Body of pancreas (tissue), 4 donors: Measurements from ENCODE around the gene CHFR. TPM values are rescaled to one million over a fixed set of nuclear protein-coding genes. Genes with fewer than 3 reads are reported as not detected.
"Not testable (repeated sequence)": the region's sequence is repeated elsewhere in the genome, so short reads cannot be mapped to it uniquely, and the experiment has no call there.

Experiments
- ATAC-seq: fragments of 150-250 bp; one replicate; pipeline ENCODE4 v1.9.1; 2016
- DNase-seq, 4 donors: peaks; one replicate each; pipeline ENCODE4 v3.0.0-alpha.2; 2019
- H3K27ac ChIP-seq, 4 donors: fragments of 200-600 bp; sonication (generic); 1 replicate in 3 of 4; 2 replicates in 1 of 4; pipeline versions ENCODE4 v1.5.1 to v1.6.1; 2016 to 2019; ENCODE audit warnings: mild to moderate bottlenecking in 1 of 4, mixed read lengths in 1 of 4, moderate library complexity in 1 of 4
- H3K27me3 ChIP-seq, 2 donors: fragments of 200-600 bp; sonication (generic); one replicate each; pipeline ENCODE4 v1.6.0; 2016; ENCODE audit warnings: mild to moderate bottlenecking in 1 of 2
- H3K36me3 ChIP-seq, 2 donors: fragments of 200-600 bp; sonication (generic); replicated peaks in 1 of 2; 2 replicates each; pipeline ENCODE4 v1.5.1; 2016; ENCODE audit warnings: low read depth in 2 of 2; ENCODE audit not compliant: insufficient read depth in 1 of 2
- H3K4me1 ChIP-seq: fragments of 200-600 bp; sonication (generic); one replicate; pipeline ENCODE4 v1.6.0; 2016
- H3K4me3 ChIP-seq, 2 donors: fragments of 200-600 bp; sonication (generic); 1 replicate in 1 of 2; 2 replicates in 1 of 2; pipeline ENCODE4 v1.5.1; 2016 to 2019
- H3K9me3 ChIP-seq, 3 donors: fragments of 200-600 bp; sonication (generic); 1 replicate in 2 of 3; 2 replicates in 1 of 3; pipeline ENCODE4 v1.5.1; 2016
- POLR2A ChIP-seq, 3 donors: fragments of 450-650 bp; IDR thresholded peaks; one replicate each; pipeline ENCODE4 v1.6.1; 2016; ENCODE audit warnings: antibody characterized with exemption in 3 of 3, mild to moderate bottlenecking in 2 of 3
- WGBS, 2 donors: methylation state at CpG; one replicate each; pipeline ENCODE4 v1.1.5; 2017; 5-methylcytosine and 5-hydroxymethylcytosine counted together
- intact Hi-C: fragments of 100-400 bp; cut with DNase I; formaldehyde crosslinking; loops from one replicate; pipeline ENCODE4 v1.15.1; 2023
- total RNA-seq, 2 donors: library from RNA; depleted of rRNA; stranded (reverse); fragments of >200 nt; gene quantifications; one replicate each; pipeline ENCODE4 v1.1.0, GENCODE V29; 2016
- TF ChIP-seq, protein P1 (sequence below), 7 experiments: fragments of 450-650 bp in 4 of 7; fragments of 200-600 bp in 3 of 7; sonication (generic) in 3 of 7; IDR thresholded peaks; one replicate each; pipeline ENCODE4 v1.5.1; 2016 to 2019; ENCODE audit warnings: antibody characterized with exemption in 7 of 7

The CHFR gene
- total RNA-seq, 2 donors from 2014 or later = 31.4 to 45.2 TPM

DNA sequence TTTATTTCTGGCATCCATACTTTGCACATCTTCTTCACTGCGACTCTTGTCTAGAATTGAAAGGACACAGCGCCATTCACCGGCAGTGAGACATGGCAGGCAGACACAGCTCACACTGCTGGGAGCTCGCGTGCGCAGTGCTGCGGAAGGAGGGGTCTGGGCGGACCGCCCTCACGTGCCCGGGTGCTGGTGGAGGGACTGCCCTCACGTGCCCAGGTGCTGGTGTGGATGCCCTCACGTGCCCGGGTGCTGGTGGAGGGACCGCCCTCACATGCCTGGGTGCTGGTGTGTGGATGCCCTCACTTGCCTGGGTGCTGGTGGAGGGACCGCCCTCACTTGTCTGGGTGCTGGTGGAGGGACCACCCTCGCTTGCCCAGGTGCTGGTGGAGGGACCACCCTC is 30.8 kb downstream of the CHFR start:
- TF ChIP-seq, protein P1, sequence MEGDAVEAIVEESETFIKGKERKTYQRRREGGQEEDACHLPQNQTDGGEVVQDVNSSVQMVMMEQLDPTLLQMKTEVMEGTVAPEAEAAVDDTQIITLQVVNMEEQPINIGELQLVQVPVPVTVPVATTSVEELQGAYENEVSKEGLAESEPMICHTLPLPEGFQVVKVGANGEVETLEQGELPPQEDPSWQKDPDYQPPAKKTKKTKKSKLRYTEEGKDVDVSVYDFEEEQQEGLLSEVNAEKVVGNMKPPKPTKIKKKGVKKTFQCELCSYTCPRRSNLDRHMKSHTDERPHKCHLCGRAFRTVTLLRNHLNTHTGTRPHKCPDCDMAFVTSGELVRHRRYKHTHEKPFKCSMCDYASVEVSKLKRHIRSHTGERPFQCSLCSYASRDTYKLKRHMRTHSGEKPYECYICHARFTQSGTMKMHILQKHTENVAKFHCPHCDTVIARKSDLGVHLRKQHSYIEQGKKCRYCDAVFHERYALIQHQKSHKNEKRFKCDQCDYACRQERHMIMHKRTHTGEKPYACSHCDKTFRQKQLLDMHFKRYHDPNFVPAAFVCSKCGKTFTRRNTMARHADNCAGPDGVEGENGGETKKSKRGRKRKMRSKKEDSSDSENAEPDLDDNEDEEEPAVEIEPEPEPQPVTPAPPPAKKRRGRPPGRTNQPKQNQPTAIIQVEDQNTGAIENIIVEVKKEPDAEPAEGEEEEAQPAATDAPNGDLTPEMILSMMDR (IDR thresholded peaks at IDR 0.05) = no peak
- TF ChIP-seq POLR2A (IDR thresholded peaks at IDR 0.05) = no peak
- H3K4me1 ChIP-seq = no peaks in the 10 kb centered on the region
- ATAC-seq (no peak), DNase-seq (no peak)
- peaks cover 20 to 60% of the 10 kb centered on the region in 2 donors for H3K36me3 ChIP-seq
- WGBS, 2 donors = 92 to 97% methylated on average over 12 to 15 of the region's 17 CpGs
- H3K27ac ChIP-seq = no peak overlapping the region
- no peaks in the 10 kb centered on the region for H3K27me3 ChIP-seq
- intact Hi-C loops = no loop called here
- no peak overlapping the region for H3K4me3 ChIP-seq
- H3K9me3 ChIP-seq = no peaks in the 10 kb centered on the region

GRCh38 chr12:132855211-132855610 is 32.2 kb downstream of the CHFR start:
- H3K9me3 ChIP-seq, H3K27me3 ChIP-seq, ATAC-seq, H3K4me1 ChIP-seq, DNase-seq, H3K4me3 ChIP-seq, H3K27ac ChIP-seq, intact Hi-C loops: not testable (repeated sequence)
- peaks cover 20 to 59% of the 10 kb centered on the region in 2 donors for H3K36me3 ChIP-seq
- WGBS, 2 donors = 95% methylated on average over 13 to 14 of the region's 14 CpGs

DNA sequence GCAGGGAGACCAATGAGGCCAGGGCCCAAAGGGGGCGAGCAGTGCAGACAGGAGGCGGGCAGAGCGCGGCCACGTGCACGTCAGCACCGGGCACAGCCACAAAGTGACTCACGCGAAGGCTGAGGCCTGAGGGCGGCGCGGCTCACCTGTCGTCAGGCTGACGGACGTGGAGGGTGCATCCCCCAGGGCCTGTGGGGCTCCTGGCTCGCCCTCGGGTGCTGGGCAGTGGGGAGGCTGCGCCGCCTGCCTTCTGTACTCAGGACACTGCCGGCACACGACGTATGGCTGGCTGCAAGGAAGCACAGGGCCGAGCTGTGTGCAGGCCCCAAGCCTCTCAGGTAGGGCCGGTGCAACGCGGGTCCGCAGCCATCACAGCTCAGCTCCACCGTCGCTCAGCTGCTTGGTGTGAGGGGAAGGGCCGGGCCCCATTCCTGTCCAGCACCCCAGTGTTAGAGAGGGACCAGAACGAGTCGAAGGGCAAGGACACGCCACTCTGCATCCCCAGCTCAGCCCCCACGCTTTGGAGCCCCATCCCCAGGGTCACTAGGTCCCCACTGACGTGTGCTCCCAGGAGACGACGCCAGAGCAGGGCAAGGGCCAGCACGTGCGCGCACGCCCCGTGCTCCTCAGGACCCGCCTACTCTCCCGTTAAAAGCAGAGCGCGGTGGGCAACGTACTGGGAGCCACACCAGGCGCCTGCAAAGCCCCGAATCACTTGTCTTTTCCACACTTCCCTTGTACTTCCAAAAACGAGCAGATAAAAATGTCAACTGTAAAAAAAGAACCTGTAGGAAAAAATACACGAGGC is 33.9 kb downstream of the CHFR start:
- DNase-seq (no peak), ATAC-seq (no peak)
- 91 to 93% methylated on average over 16 to 47 of the region's 51 CpGs for WGBS, 2 donors
- no peak overlapping the region for H3K4me3 ChIP-seq
- peaks cover 20 to 56% of the 10 kb centered on the region in 2 donors for H3K36me3 ChIP-seq
- H3K27ac ChIP-seq = no peak overlapping the region
- TF ChIP-seq POLR2A (IDR thresholded peaks at IDR 0.05) = no peak
- TF ChIP-seq, protein P1 (IDR thresholded peaks at IDR 0.05) = no peak
- no peaks in the 10 kb centered on the region for H3K9me3 ChIP-seq
- no peaks in the 10 kb centered on the region for H3K4me1 ChIP-seq
- intact Hi-C loops = no loop called here
- H3K27me3 ChIP-seq = no peaks in the 10 kb centered on the region

DNA sequence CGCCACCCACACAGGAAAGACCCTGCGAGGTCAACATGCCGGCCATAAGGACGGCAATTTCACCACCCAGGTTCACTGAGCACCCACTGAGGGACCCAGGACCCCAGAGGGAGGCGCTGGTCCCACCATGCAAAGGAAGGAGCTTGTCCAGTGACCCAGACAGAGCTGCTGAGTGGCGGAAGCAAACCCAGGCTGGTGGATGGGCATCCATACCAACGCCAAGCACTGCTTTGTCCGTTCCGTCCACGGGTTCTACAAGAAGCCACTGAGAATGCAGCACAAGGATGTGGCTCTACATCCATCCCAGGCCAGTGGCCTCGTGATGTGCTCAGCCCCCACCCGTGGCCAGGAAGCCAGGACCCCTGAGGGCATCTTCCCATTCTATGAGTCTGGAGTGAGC is 34.9 kb downstream of the CHFR start:
- Histone ChIP-seq H3K4me1 (no peaks in the 10 kb centered on the region), H3K36me3 (peaks cover 20 to 56% of the 10 kb centered on the region in 2 donors), H3K4me3 (no peak overlapping the region), H3K27me3 (no peaks in the 10 kb centered on the region), H3K27ac (no peak overlapping the region), H3K9me3 (no peaks in the 10 kb centered on the region)
- no peak for TF ChIP-seq POLR2A (IDR thresholded peaks at IDR 0.05)
- TF ChIP-seq, protein P1 (IDR thresholded peaks at IDR 0.05) = no peak
- WGBS, 2 donors = 94 to 95% methylated on average over 7 to 12 of the region's 12 CpGs
- no peak for ATAC-seq
- intact Hi-C loops = no loop called here
- DNase-seq = no peak

DNA sequence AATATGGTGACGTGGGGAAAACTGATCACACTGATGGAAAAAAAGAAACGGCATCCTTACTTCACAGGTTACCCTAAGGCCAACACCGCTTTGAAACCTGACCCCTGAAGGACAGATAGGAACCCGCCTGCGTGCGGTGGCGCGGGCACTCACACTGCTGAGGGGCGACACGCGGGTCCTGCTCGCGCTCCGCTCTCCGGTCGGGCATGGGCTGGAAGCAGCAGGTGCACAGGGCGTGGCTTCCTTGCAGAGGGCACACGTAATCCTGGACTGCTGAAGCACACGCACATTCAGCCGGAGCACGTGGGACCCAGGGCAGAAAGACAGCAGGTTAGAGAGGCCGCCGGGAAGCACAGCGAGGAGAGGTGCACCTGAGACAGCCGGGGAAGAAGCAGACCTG is 35.9 kb downstream of the CHFR start:
- H3K9me3 ChIP-seq = no peaks in the 10 kb centered on the region
- TF ChIP-seq, protein P1 (IDR thresholded peaks at IDR 0.05) = no peak
- TF ChIP-seq POLR2A (IDR thresholded peaks at IDR 0.05) = no peak
- no peak for ATAC-seq
- H3K27me3 ChIP-seq = no peaks in the 10 kb centered on the region
- WGBS, 2 donors = 90 to 92% methylated on average over 25 of the region's 25 CpGs
- intact Hi-C loops = no loop called here
- H3K36me3 ChIP-seq = peaks cover 12 to 51% of the 10 kb centered on the region in 2 donors
- DNase-seq = no peak
- H3K27ac ChIP-seq = no peak overlapping the region
- no peak overlapping the region for H3K4me3 ChIP-seq
- no peaks in the 10 kb centered on the region for H3K4me1 ChIP-seq
